Mesendoderm (in vitro differentiated cells): Measurements from ENCODE around the gene FGR.

Source experiments
- DNase-seq: peaks from one replicate; pipeline ENCODE4 v3.0.0; 2013
- H2AK5ac ChIP-seq: 2 replicates; pipeline ENCODE4 v1.6.1; 2013; ENCODE audit warnings: low read length, inconsistent platforms
- H2BK120ac ChIP-seq: 2 replicates; pipeline ENCODE4 v1.6.1; 2013; ENCODE audit warnings: low read depth, mild to moderate bottlenecking, low read length, moderate library complexity, mixed read lengths
- H2BK15ac ChIP-seq: replicated peaks from 2 replicates; pipeline ENCODE4 v1.6.1; 2013; ENCODE audit warnings: low read depth, mild to moderate bottlenecking, moderate library complexity
- H2BK5ac ChIP-seq: 2 replicates; pipeline ENCODE4 v1.6.1; 2013; ENCODE audit warnings: low read length, inconsistent platforms
- H3K18ac ChIP-seq: 2 replicates; pipeline ENCODE4 v1.6.1; 2013; ENCODE audit warnings: mild to moderate bottlenecking, low read length, mixed read lengths
- H3K23ac ChIP-seq: one replicate; pipeline ENCODE4 v1.6.1; 2013; ENCODE audit warnings: low read length
- H3K27ac ChIP-seq: 2 replicates; pipeline ENCODE4 v1.5.1; 2013; ENCODE audit warnings: low read depth, mild to moderate bottlenecking, inconsistent platforms, low read length, moderate library complexity
- H3K27me3 ChIP-seq: 2 replicates; pipeline ENCODE4 v1.6.1; 2013; ENCODE audit warnings: low read length, control low read depth, mild to moderate bottlenecking, inconsistent platforms; ENCODE audit not compliant: insufficient read depth, poor library complexity
- H3K36me3 ChIP-seq: 2 replicates; pipeline ENCODE4 v1.6.1; 2013; ENCODE audit warnings: low read length, inconsistent platforms; ENCODE audit not compliant: control insufficient read depth, insufficient read depth
- H3K4ac ChIP-seq: one replicate; pipeline ENCODE4 v1.6.1; 2013; ENCODE audit warnings: low read depth, mild to moderate bottlenecking, low read length, moderate library complexity
- H3K4me1 ChIP-seq: 2 replicates; pipeline ENCODE4 v1.6.1; 2013; ENCODE audit warnings: low read depth, low read length, inconsistent platforms; ENCODE audit not compliant: control insufficient read depth
- H3K4me2 ChIP-seq: 2 replicates; pipeline ENCODE4 v1.6.1; 2013; ENCODE audit warnings: low read length
- H3K4me3 ChIP-seq: 2 replicates; pipeline ENCODE4 v1.5.1; 2013; ENCODE audit warnings: mild to moderate bottlenecking, low read length
- H3K56ac ChIP-seq: one replicate; pipeline ENCODE4 v1.6.1; 2013; ENCODE audit warnings: low read length
- H3K79me1 ChIP-seq: 2 replicates; pipeline ENCODE4 v1.6.1; 2013; ENCODE audit warnings: low read length, inconsistent platforms
- H3K79me2 ChIP-seq: 2 replicates; pipeline ENCODE4 v1.6.1; 2013; ENCODE audit warnings: mild to moderate bottlenecking, low read length; ENCODE audit not compliant: control insufficient read depth, insufficient read depth
- H3K9ac ChIP-seq: 2 replicates; pipeline ENCODE4 v1.6.1; 2013; ENCODE audit warnings: low read length, inconsistent platforms
- H4K5ac ChIP-seq: one replicate; pipeline ENCODE4 v1.6.1; 2013; ENCODE audit warnings: low read length
- H4K8ac ChIP-seq: one replicate; pipeline ENCODE4 v1.6.1; 2013; ENCODE audit warnings: low read depth, mild to moderate bottlenecking, control low read depth, low read length, moderate library complexity
- WGBS: extraction: QIAGEN DNeasy Blood & Tissue Kit; methylation state at CpG from one replicate; pipeline ENCODE4 v1.1.7; 2013; ENCODE audit warnings: low lambda C conversion rate, missing lambda C conversion rate; ENCODE audit not compliant: insufficient coverage; ENCODE audit errors: extremely low coverage; 5-methylcytosine and 5-hydroxymethylcytosine counted together

Gene FGR

GRCh38 chr1:27676410-27676809 is 41.4 kb upstream of the FGR start:
- Histone ChIP-seq H3K4me1 (no peaks in the 10 kb centered on the region), H3K9ac (no peak overlapping the region), H3K56ac (no peak overlapping the region), H2BK120ac (no peak overlapping the region), H3K18ac (no peak overlapping the region), H3K4me3 (no peak overlapping the region), H3K4me2 (no peak overlapping the region), H2AK5ac (no peak overlapping the region), H3K79me1 (no peaks in the 10 kb centered on the region), H3K79me2 (no peaks in the 10 kb centered on the region), H3K27ac (no peak overlapping the region), H4K8ac (no peak overlapping the region), H4K5ac (no peak overlapping the region), H3K4ac (no peak overlapping the region), H3K23ac (no peak overlapping the region), H3K36me3 (no peaks in the 10 kb centered on the region), H2BK5ac (no peak overlapping the region), H3K27me3 (no peaks in the 10 kb centered on the region), H2BK15ac (no peak overlapping the region)
- no CpG with 5 or more reads among the region's 1 CpG for WGBS
- no peak for DNase-seq

DNA sequence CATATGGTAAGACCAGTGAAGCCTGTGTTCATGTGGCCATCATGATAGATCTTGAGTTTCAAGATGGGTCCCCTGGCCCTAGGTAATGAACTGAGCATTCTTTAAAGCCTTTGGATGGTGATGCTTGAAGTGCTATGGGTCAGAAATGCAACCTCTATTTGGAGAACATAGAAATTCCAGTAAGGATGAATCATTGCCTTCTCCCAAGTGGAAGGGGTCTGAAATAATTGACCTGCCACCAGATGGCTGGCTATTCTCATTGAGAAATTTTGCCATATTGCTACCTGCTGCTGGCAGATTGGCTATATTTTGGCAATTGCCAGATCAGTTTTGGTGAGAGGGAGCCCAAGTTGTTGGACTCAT is 37.7 kb upstream of the FGR start:
- no peak overlapping the region for H3K4me3 ChIP-seq
- no peak overlapping the region for H3K9ac ChIP-seq
- no peak overlapping the region for H3K4me2 ChIP-seq
- no peaks in the 10 kb centered on the region for H3K79me2 ChIP-seq
- no peak overlapping the region for H3K56ac ChIP-seq
- no peak overlapping the region for H2BK15ac ChIP-seq
- H2BK120ac ChIP-seq: no peak overlapping the region
- H2BK5ac ChIP-seq: no peak overlapping the region
- H3K27ac ChIP-seq: no peak overlapping the region
- H3K18ac ChIP-seq: no peak overlapping the region
- no peaks in the 10 kb centered on the region for H3K79me1 ChIP-seq
- no peak overlapping the region for H3K4ac ChIP-seq
- no peaks in the 10 kb centered on the region for H3K4me1 ChIP-seq
- H3K23ac ChIP-seq: no peak overlapping the region
- H4K5ac ChIP-seq: no peak overlapping the region
- DNase-seq: peak; percentile 30
- no peak overlapping the region for H4K8ac ChIP-seq
- no peak overlapping the region for H2AK5ac ChIP-seq
- no peaks in the 10 kb centered on the region for H3K27me3 ChIP-seq
- no peaks in the 10 kb centered on the region for H3K36me3 ChIP-seq

- H3K36me3 ChIP-seq: no peaks in the 10 kb centered on the region
- H2AK5ac ChIP-seq: no peak within 1 kb of the TSS
- peak; percentile 95 for DNase-seq
- H3K27ac ChIP-seq: no peak within 1 kb of the TSS
- H3K56ac ChIP-seq: peak within 1 kb of the TSS; percentile 27
- no peak within 1 kb of the TSS for H2BK120ac ChIP-seq
- H3K4me2 ChIP-seq: peak within 1 kb of the TSS; percentile 38
- no peak within 1 kb of the TSS for H2BK5ac ChIP-seq
- H3K23ac ChIP-seq: no peak within 1 kb of the TSS
- H3K18ac ChIP-seq: no peak within 1 kb of the TSS
- H3K79me1 ChIP-seq: no peaks in the 10 kb centered on the region
- no peak within 1 kb of the TSS for H2BK15ac ChIP-seq
- WGBS: no CpG with 5 or more reads among the region's 10 CpGs
- no peaks in the 10 kb centered on the region for H3K79me2 ChIP-seq
- H4K5ac ChIP-seq: no peak within 1 kb of the TSS
- no peak within 1 kb of the TSS for H3K4me3 ChIP-seq
- no peak within 1 kb of the TSS for H4K8ac ChIP-seq
- no peak within 1 kb of the TSS for H3K4ac ChIP-seq
- no peaks in the 10 kb centered on the region for H3K27me3 ChIP-seq
- H3K9ac ChIP-seq: peak within 1 kb of the TSS; percentile 12
- no peaks in the 10 kb centered on the region for H3K4me1 ChIP-seq
Measured at GRCh38 chr1:27671964-27672749, 37.2 kb upstream of the FGR start, which contains the start of gene IFI6. Gene IFI6, minus strand, starts transcription at chr1:27672192. Its CDS starts 2,878 bp downstream, at chr1:27669314.

- Histone ChIP-seq H2BK15ac (no peak overlapping the region), H3K36me3 (no peaks in the 10 kb centered on the region), H2BK120ac (no peak overlapping the region), H3K4me1 (no peaks in the 10 kb centered on the region), H3K27ac (no peak overlapping the region), H3K4ac (no peak overlapping the region), H3K23ac (no peak overlapping the region), H4K8ac (no peak overlapping the region), H3K79me1 (no peaks in the 10 kb centered on the region), H3K4me3 (no peak overlapping the region), H3K18ac (no peak overlapping the region), H2BK5ac (no peak overlapping the region), H3K4me2 (no peak overlapping the region), H3K79me2 (no peaks in the 10 kb centered on the region), H3K9ac (no peak overlapping the region), H4K5ac (no peak overlapping the region), H2AK5ac (no peak overlapping the region), H3K56ac (no peak overlapping the region), H3K27me3 (no peaks in the 10 kb centered on the region)
- DNase-seq: no peak
- no CpG with 5 or more reads among the region's 4 CpGs for WGBS
Measured at GRCh38 chr1:27669876-27670275, 34.9 kb upstream of the FGR start.

DNA sequence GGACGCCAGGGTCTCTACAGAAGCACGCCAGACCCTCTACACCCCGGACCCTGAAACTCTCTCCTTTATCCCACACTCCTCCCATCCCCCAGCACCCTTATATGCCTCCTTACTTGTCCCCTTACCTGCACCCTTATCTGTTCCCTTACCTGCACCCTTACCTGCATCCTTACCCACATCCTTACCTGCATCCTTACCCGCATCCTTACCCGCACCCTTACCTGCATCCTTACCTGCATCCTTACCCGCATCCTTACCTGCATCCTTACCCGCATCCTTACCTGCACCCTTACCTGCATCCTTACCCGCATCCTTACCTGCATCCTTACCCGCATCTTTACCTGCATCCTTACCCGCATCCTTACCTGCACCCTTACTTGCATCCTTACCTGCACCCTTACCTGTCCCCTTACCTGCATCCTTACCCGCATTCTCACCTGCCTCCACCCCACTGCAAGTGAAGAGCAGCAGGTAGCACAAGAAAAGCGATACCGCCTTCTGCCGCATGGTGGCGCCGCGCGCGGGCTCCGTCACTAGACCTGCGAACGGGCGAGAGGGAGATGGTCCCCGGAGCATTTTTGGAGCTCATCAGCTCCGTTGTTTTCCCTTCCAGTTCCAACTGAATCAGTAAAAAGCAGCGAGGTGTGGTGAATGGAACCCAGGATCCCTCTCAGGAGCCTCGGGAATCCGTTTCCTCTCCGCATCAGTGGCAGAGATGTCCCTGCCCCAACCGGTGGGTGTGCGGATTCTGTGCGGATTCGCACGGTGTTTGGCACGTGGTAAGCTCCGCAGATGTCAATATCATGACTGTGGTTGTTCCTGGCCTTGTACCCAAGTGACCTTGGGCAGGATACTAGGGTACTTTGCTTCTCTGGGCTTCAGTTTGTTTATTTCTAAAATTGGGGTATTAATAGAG is 34.1 kb upstream of the FGR start:
- Histone ChIP-seq H3K9ac (peak overlapping the region; percentile 44), H3K4me1 (no peaks in the 10 kb centered on the region), H4K5ac (no peak overlapping the region), H3K36me3 (no peaks in the 10 kb centered on the region), H3K4me3 (no peak overlapping the region), H3K4me2 (peak overlapping the region; percentile 56), H3K27ac (no peak overlapping the region), H3K23ac (no peak overlapping the region), H2AK5ac (no peak overlapping the region), H3K4ac (no peak overlapping the region), H2BK120ac (no peak overlapping the region), H3K27me3 (no peaks in the 10 kb centered on the region), H3K18ac (no peak overlapping the region), H3K79me2 (no peaks in the 10 kb centered on the region), H3K79me1 (no peaks in the 10 kb centered on the region), H2BK5ac (no peak overlapping the region), H4K8ac (no peak overlapping the region), H2BK15ac (no peak overlapping the region), H3K56ac (peak overlapping the region; percentile 66)
- peak; percentile 60 for DNase-seq
- no CpG with 5 or more reads among the region's 36 CpGs for WGBS
